ENCODE data around the gene GRM4.
"Not testable (repeated sequence)": the region's sequence is repeated elsewhere in the genome, so short reads cannot be mapped to it uniquely, and the experiment has no call there.

The GRM4 gene

GRCh38 chr6:34044945-34045595 is 100.8 kb downstream of the GRM4 start:
- TF ChIP-seq CTCF (IDR thresholded peaks at IDR 0.05; ENCODE audit: insufficient read depth, missing control alignments) = no peak
- no peak for DNase-seq (ENCODE audit: insufficient read length, low spot score)
- no peak for FAIRE-seq

GRCh38 chr6:34043359-34043758 is 102.5 kb downstream of the GRM4 start:
- no peak for FAIRE-seq
- no peak for TF ChIP-seq CTCF (IDR thresholded peaks at IDR 0.05; ENCODE audit: insufficient read depth, missing control alignments)

GRCh38 chr6:34041998-34042397 is 103.9 kb downstream of the GRM4 start:
- FAIRE-seq; DNase-seq (ENCODE audit: insufficient read length, low spot score): not testable (repeated sequence)

More at GRCh38 chr6:34043359-34043758, 102.5 kb downstream of the GRM4 start:
- DNase-seq (ENCODE audit: insufficient read length, low spot score) = no peak

- no peak for TF ChIP-seq CTCF (IDR thresholded peaks at IDR 0.05; ENCODE audit: insufficient read depth, missing control alignments)
- DNase-seq (ENCODE audit: insufficient read length, low spot score) (no peak), FAIRE-seq (no peak)
These were observed 104.5 kb downstream of the GRM4 start for GRCh38 chr6:34041385-34041784.

- TF ChIP-seq CTCF (IDR thresholded peaks at IDR 0.05; ENCODE audit: insufficient read depth, missing control alignments) = no peak
- FAIRE-seq = no peak
These were observed 105.9 kb downstream of the GRM4 start for GRCh38 chr6:34039943-34040342.

GRCh38 chr6:34037151-34037550 is 108.7 kb downstream of the GRM4 start:
- TF ChIP-seq CTCF (IDR thresholded peaks at IDR 0.05; ENCODE audit: insufficient read depth, missing control alignments) = no peak
- FAIRE-seq (no peak), DNase-seq (ENCODE audit: insufficient read length, low spot score) (no peak)

More at GRCh38 chr6:34039943-34040342, 105.9 kb downstream of the GRM4 start:
- DNase-seq (ENCODE audit: insufficient read length, low spot score) = no peak

GRCh38 chr6:34036357-34037069 is 109.4 kb downstream of the GRM4 start:
- TF ChIP-seq CTCF (IDR thresholded peaks at IDR 0.05; ENCODE audit: insufficient read depth, missing control alignments) = no peak
- no peak for DNase-seq (ENCODE audit: insufficient read length, low spot score)
- FAIRE-seq = no peak

Data from D721Med (cell line).